Prostate gland (tissue), 2 donors: ENCODE results near the gene IP6K1. TPM values are rescaled to one million over a fixed set of nuclear protein-coding genes. Genes with fewer than 3 reads are reported as not detected.
"Not testable (repeated sequence)": the region's sequence is repeated elsewhere in the genome, so short reads cannot be mapped to it uniquely, and the experiment has no call there.

Experiments used
- DNase-seq: peaks from one replicate; pipeline ENCODE4 v3.0.0-alpha.2; 2019; ENCODE audit warnings: low spot score
- H3K27ac ChIP-seq, 2 donors: fragments of 200-600 bp; sonication (generic); 2 replicates each; pipeline ENCODE4 v1.5.1; 2017 to 2019
- H3K27me3 ChIP-seq: fragments of 200-600 bp; sonication (generic); replicated peaks from 2 replicates; pipeline ENCODE4 v1.5.1; 2019; ENCODE audit not compliant: insufficient read depth
- H3K36me3 ChIP-seq, 2 donors: fragments of 200-600 bp; sonication (generic); 1 replicate in 1 of 2; 2 replicates in 1 of 2; pipeline versions ENCODE4 v1.5.1 to v1.8.1; 2017 to 2019
- H3K4me1 ChIP-seq: fragments of 200-600 bp; sonication (generic); replicated peaks from 2 replicates; pipeline ENCODE4 v1.5.1; 2019
- H3K4me3 ChIP-seq, 2 donors: fragments of 200-600 bp; sonication (generic); 2 replicates each; pipeline ENCODE4 v1.5.1; 2017 to 2019
- H3K9me3 ChIP-seq: fragments of 200-600 bp; sonication (generic); 2 replicates; pipeline ENCODE4 v1.5.1; 2017
- CTCF ChIP-seq, 4 experiments: fragments of 200-600 bp in 2 of 4; fragments of 450-650 bp in 2 of 4; sonication (generic) in 2 of 4; IDR thresholded peaks; 1 replicate in 3 of 4; 2 replicates in 1 of 4; pipeline ENCODE4 v1.5.1; 2016 to 2019; ENCODE audit warnings: antibody characterized with exemption in 4 of 4, mild to moderate bottlenecking in 2 of 4, moderate library complexity in 2 of 4
- POLR2A ChIP-seq: fragments of 450-650 bp; IDR thresholded peaks from one replicate; pipeline ENCODE4 v1.6.1; 2016; ENCODE audit warnings: antibody characterized with exemption, mild to moderate bottlenecking
- POLR2AphosphoS5 ChIP-seq: sonication (generic); formaldehyde crosslinking; IDR thresholded peaks from one replicate; pipeline ENCODE4 v1.6.1; 2017; ENCODE audit warnings: antibody characterized with exemption
- WGBS: methylation state at CpG from one replicate; pipeline ENCODE4 v1.1.5; 2018; 5-methylcytosine and 5-hydroxymethylcytosine counted together
- intact Hi-C: fragments of 100-400 bp; cut with DNase I; formaldehyde crosslinking; loops from one replicate; pipeline ENCODE4 v1.14.2; 2022
- total RNA-seq, 2 donors: library from RNA; depleted of rRNA; stranded (reverse); fragments of >200 nt; gene quantifications; one replicate each; pipeline ENCODE4 v1.1.0, GENCODE V29; 2016

IP6K1 gene
- total RNA-seq, 2 donors from 2014 or later, result 46.5 to 119 TPM

DNA sequence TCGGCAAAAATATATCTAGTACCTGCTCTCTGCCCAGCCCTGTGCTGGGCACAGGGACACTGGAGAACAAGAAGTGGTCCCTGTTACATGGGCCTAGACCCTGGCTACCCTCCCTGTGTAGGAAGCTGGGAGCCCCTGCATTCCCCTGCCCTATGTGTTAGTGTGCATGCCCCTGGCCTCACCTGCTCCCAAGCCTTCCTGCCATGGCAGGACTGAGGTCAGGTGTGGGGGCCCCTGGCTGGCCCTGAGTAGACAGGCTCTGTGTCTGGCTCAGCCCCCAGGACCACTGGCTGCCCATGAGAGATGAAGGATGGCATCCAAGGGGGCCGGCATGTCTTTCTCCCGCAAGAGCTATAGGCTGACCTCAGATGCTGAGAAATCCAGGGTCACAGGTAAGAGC, 95.5 kb downstream of the IP6K1 start:
- DNase-seq, H3K27ac ChIP-seq, H3K9me3 ChIP-seq, H3K4me1 ChIP-seq, intact Hi-C loops, H3K4me3 ChIP-seq, H3K36me3 ChIP-seq, H3K27me3 ChIP-seq: not testable (repeated sequence)
- 77% methylated on average over 2 of the region's 3 CpGs for WGBS

DNA sequence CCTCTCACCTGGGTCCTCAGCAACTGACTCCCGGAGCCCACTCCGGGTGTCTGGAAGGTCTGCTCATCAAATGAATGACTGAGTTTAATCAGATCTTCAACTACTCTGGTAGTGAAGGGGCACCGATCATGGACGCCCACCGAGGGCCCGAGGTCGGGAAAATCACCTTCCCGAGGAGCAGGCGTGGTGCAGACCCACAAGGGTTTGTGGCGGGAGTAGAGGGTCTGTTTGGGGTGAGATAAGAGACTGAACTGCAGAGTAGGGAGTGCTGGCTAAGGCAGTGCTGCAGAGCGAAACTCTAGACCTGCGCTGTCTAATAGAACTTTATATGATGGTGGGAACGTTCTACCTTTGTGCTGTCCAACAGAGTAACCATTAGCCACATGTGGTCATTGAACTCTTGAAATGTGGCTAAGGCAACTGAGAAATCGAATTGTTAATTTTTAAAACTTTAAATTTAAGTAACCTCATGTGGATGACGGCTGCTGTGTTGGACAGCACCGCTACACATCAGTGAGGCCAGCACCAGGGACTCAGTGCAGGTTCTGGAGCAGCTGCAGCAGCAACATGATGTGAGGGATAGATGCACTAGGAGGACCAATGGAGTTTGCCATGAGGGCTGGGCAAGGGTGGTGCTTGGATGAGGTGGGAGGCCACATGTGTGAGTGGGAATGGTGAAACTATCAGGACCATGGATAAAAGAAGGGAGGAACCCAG, 96.3 kb downstream of the IP6K1 start:
- intact Hi-C loops, result not testable (repeated sequence)

DNA sequence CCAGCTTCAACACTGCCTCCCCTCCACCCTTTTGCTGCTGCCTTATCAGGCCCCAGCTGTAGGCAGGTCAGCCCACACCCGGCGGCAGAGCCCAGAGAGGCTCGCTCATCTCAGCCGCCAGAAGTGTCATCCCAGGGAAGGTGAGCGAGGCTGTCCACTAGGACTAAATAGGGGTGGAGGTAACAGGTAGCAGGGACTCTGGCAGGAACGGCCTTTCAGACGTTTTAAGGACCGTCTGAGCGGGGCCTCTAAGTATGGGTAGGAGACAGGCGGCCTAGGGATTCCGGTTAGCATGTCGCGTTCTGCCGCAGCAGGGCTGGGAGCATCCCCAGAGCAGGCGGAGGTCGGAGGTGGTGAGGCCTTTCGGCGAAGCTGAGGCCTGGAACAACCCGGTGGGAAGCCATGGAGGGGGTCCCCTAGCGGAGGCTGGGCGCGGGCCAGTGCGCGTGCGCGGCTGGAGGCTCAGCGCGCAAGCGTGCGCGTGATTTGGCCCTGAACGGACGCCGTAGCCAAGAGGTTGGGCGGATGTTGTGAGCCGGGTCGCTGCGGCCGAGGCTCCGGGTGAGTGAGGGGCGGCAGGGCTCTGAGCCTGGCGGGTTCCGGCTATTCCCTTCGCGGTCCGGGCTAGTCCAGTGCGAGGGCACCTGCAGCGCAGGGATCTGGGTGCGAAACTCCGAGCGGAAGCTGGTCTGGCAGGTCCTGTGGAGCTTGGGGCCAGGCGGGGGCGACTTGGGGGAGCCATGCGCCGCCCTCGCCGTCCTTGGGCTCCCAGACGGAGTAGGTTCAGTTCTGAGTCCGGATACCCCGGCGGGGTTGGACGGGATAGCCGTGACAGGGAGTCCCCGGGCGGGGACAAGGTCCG, 97.1 kb downstream of the IP6K1 start, which contains the start of the genes MST1 and RNF123:
MST1 (minus strand) TSS at position 429 of the 862 bp plus-strand sequence. CDS start 783 bp downstream, outside the sequence.
RNF123 (plus strand) TSS at position 512 of the 862 bp plus-strand sequence. CDS start 1,609 bp downstream, outside the sequence.
- no peaks in the 10 kb centered on the region for H3K36me3 ChIP-seq
- no peaks in the 10 kb centered on the region for H3K27me3 ChIP-seq
- no peaks in the 10 kb centered on the region for H3K9me3 ChIP-seq
- H3K27ac ChIP-seq, result peak within 1 kb of the TSS; percentile 76 to 77
- peak; percentile 78 for DNase-seq
- intact Hi-C loops, result no loop called here
- peaks cover 8% of the 10 kb centered on the region for H3K4me1 ChIP-seq
- peak within 1 kb of the TSS; percentile 87 to 95 for H3K4me3 ChIP-seq
- WGBS, result 1% methylated on average over 54 of the region's 66 CpGs
- peak; percentile 95 for TF ChIP-seq POLR2AphosphoS5
- TF ChIP-seq CTCF (IDR thresholded peaks at IDR 0.05), result peak in 2 of 4 experiments; percentile 49 to 53
- peak; percentile 57 for TF ChIP-seq POLR2A

More for the DNA sequence above, 96.3 kb downstream of the IP6K1 start:
- not testable (repeated sequence) for DNase-seq, H3K36me3 ChIP-seq, H3K9me3 ChIP-seq, H3K27me3 ChIP-seq, H3K4me1 ChIP-seq
- 8% methylated on average over 16 of the region's 16 CpGs for WGBS
- H3K4me3 ChIP-seq, result peak overlapping the region; percentile 87 to 95
- H3K27ac ChIP-seq, result peak overlapping the region in 1 of 2 donors; percentile 76

DNA sequence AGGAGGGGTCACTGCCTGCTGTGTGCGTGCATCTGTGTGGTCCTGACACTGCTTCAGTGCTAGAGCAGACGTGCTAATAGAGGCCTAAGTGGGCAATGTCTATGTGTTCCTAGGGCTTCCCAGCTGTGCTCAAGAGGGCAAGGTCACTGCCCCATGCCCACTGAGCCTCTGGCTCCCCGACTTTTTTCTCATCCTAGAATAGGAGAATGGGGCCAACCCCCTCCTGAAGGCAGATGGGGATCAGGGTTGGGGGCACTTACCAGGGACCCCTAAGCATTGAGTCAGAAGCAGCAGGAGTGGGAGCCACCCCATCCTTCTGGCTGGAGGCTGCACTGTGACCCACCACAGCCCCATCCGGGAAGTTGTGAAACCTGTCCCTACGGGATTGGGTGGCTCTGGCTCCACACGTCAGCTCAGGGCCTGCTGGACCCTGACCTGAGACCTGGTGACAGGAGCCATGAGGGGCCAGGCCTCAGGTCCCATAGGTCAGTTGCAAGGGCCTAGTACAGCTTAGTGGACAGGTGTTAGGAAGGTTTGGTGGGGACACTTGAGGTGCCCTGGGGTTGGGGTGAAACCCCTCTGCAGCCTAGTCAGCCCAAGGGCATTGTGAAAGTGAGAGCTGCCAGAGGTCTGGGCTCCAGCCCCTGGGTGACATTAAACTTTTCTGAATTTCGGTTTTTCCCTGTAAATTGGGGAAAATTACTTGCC, 97.8 kb downstream of the IP6K1 start:
- 80% methylated on average over 5 of the region's 7 CpGs for WGBS
- H3K27me3 ChIP-seq, DNase-seq, H3K4me1 ChIP-seq, intact Hi-C loops, H3K9me3 ChIP-seq, H3K36me3 ChIP-seq: not testable (repeated sequence)
- peak overlapping the region; percentile 76 to 77 for H3K27ac ChIP-seq
- peak overlapping the region; percentile 87 to 95 for H3K4me3 ChIP-seq

DNA sequence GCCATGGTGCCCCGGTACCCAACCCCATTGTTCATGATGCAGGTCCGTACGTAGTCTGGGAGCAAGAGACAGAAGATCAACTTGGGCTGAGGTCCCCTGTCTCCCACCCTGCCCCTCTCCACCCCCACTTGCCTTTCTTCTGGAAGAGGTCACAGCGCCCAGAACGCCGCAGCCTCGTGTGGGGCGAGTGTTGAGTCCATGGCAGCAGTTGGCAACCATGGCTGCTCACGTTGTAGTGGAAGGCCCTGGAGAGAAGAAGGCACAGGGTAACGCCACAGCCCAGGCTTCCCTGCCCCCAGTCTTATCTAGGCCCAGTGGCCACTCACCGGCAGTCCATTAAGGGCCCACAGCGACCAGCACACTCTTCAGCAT, 98.9 kb downstream of the IP6K1 start:
- intact Hi-C loops, H3K9me3 ChIP-seq, H3K27ac ChIP-seq, H3K4me1 ChIP-seq, H3K27me3 ChIP-seq, H3K4me3 ChIP-seq, DNase-seq: not testable (repeated sequence)
- 95% methylated on average over 9 of the region's 12 CpGs for WGBS
- peaks cover 8 to 11% of the 10 kb centered on the region in 2 donors for H3K36me3 ChIP-seq

DNA sequence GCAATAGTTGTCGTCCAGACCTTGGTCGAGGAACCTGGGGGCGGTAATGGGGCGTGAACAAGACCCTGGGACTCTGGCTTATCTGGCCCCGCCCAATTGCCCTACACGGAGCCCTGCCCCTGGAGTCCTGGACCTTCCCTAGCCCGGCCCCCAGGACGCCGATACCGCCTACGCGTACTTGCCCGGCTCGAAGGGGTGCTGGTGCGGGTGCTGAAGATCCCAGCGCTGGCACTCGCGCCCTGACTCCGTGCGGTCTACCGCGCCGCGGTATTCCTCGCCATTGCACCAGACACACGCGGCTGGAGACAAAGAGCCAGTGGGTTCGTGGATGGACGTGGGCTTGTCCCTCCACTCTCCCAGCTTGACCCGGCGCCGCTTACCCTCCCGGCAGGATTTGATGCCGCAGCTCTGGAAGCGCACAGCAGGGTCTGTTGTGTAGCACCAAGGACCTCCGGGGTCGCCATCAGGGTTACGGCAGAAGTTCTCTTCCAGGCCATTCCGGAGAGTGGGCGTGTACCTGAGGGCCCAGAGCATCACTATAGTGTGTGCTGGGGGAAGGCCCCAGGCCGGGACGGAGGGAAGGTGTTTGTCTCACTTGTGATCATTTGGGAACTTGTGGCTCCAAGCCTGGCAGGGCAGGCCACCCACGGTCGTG, 99.4 kb downstream of the IP6K1 start:
- Histone ChIP-seq H3K4me3 (peak overlapping the region; percentile 14 to 27), H3K27ac (peak overlapping the region in 1 of 2 donors; percentile 35), H3K36me3 (peaks cover 8 to 16% of the 10 kb centered on the region in 2 donors)
- H3K4me1 ChIP-seq, intact Hi-C loops, H3K9me3 ChIP-seq, H3K27me3 ChIP-seq: not testable (repeated sequence)
- peak; percentile 41 for DNase-seq
- 9% methylated on average over 34 of the region's 44 CpGs for WGBS

DNA sequence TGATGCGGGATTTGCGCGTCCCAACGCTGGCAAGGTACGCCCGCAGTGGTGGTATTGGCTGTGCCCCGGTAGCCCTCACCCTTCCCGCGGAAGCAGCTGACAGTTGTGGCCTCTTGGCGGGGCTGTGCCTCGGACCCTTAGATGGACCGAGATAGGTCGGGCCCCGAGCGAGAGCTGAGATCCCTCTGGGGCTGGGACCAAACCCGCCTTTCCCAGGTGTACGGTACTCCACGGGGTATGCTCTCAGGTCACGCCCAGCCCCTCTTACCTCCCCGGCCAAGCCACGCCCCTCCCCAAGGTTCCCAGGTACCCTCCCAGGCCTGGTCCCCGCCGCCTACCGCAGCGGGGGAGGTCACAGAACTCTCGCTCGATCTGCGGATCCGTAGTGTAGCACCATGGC, 100.0 kb downstream of the IP6K1 start:
- intact Hi-C loops, H3K4me1 ChIP-seq, H3K9me3 ChIP-seq, H3K27me3 ChIP-seq: not testable (repeated sequence)
- Histone ChIP-seq H3K4me3 (peak overlapping the region; percentile 14 to 27), H3K27ac (peak overlapping the region in 1 of 2 donors; percentile 35), H3K36me3 (peaks cover 8 to 22% of the 10 kb centered on the region in 2 donors)
- 3% methylated on average over 21 of the region's 29 CpGs for WGBS
- peak; percentile 59 for DNase-seq

DNA sequence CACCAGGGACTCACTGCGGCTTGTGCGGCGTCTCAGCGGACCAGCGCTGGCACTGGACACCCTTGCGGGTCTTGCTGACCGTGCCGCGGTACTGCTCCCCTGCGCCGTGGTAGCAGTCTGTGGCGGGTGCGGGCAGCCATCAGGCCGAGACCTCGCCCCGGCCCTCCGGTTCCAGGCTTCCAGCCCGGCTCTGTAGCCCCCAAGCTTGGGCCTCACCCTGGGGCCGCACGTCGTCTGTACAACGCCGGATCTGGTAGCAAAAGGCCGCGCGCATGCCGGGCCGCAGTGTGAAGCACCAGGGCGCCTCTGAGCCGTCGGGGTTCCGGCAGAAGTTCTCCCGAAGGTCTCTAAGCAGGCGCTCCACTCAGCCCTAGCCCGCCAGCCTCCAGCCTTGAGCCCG, 100.5 kb downstream of the IP6K1 start:
- H3K27ac ChIP-seq, H3K27me3 ChIP-seq, intact Hi-C loops, DNase-seq, H3K9me3 ChIP-seq, H3K4me1 ChIP-seq: not testable (repeated sequence)
- Histone ChIP-seq H3K4me3 (peak overlapping the region in 1 of 2 donors; percentile 27), H3K36me3 (peaks cover 9 to 26% of the 10 kb centered on the region in 2 donors)
- WGBS, result 11% methylated on average over 5 of the region's 36 CpGs

- intact Hi-C loops, result not testable (repeated sequence)
- peaks cover 15 to 33% of the 10 kb centered on the region in 2 donors for H3K36me3 ChIP-seq
Measured at GRCh38 chr3:49685103-49685502, 101.2 kb downstream of the IP6K1 start.

GRCh38 chr3:49684453-49684852, 101.9 kb downstream of the IP6K1 start:
- intact Hi-C loops, H3K4me3 ChIP-seq, H3K27me3 ChIP-seq, H3K4me1 ChIP-seq, DNase-seq, H3K9me3 ChIP-seq, H3K27ac ChIP-seq: not testable (repeated sequence)
- 95% methylated on average over 2 of the region's 2 CpGs for WGBS
- H3K36me3 ChIP-seq, result peaks cover 15 to 38% of the 10 kb centered on the region in 2 donors

More at GRCh38 chr3:49685103-49685502, 101.2 kb downstream of the IP6K1 start:
- H3K27me3 ChIP-seq, H3K4me1 ChIP-seq, H3K4me3 ChIP-seq, H3K27ac ChIP-seq, H3K9me3 ChIP-seq, DNase-seq: not testable (repeated sequence)
- WGBS, result 94% methylated on average over 10 of the region's 10 CpGs
